SK-N-SH (cell line): ENCODE measurements around the gene DDX46.

Experiments
- RXRA ChIP-seq: IDR thresholded peaks from 2 replicates; pipeline ENCODE4 v1.4.0; 2012; ENCODE audit warnings: low read depth, mild to moderate bottlenecking, borderline replicate concordance
- USF2 ChIP-seq: fragments of 150-350 bp; IDR thresholded peaks from 2 replicates; pipeline ENCODE4 v1.6.1; 2017; ENCODE audit warnings: antibody characterized with exemption, low read length, low read depth, borderline replicate concordance

- TF ChIP-seq RXRA (no peak), USF2 (no peak)
These were observed 88.0 kb downstream of the DDX46 start for GRCh38 chr5:134846641-134846960.
